ENCODE data around the gene TBC1D24. TPM values are rescaled to one million over a fixed set of nuclear protein-coding genes. Genes with fewer than 3 reads are reported as not detected.
"Not testable (repeated sequence)": the region's sequence is repeated elsewhere in the genome, so short reads cannot be mapped to it uniquely, and the experiment has no call there.

TBC1D24 gene
- polyA plus RNA-seq, 1 experiment: 9.2 TPM

GRCh38 chr16:2432286-2432685 lies 42.6 kb upstream of the TBC1D24 start:
- DNase-seq (ENCODE audit: low read depth): no peak
- no peak for TF ChIP-seq CTCF (IDR thresholded peaks at IDR 0.05; ENCODE audit: insufficient read depth, low read depth, low read length)
- H3K27me3 ChIP-seq (ENCODE audit: control insufficient read depth, insufficient read depth, low read length): no peaks in the 10 kb centered on the region
- ChIA-PET CTCF (no interaction called here), POLR2A (no interaction called here)
- no peak overlapping the region for H3K4me3 ChIP-seq (ENCODE audit: low read depth, low read length)
- peaks cover 13% of the 10 kb centered on the region for H3K36me3 ChIP-seq (ENCODE audit: control insufficient read depth, insufficient read depth, low read length)

- Histone ChIP-seq H3K27me3 (ENCODE audit: control insufficient read depth, insufficient read depth, low read length) (no peaks in the 10 kb centered on the region), H3K36me3 (ENCODE audit: control insufficient read depth, insufficient read depth, low read length) (peaks cover 15% of the 10 kb centered on the region), H3K4me3 (ENCODE audit: low read depth, low read length) (no peak overlapping the region)
- DNase-seq (ENCODE audit: low read depth): no peak
- ChIA-PET CTCF (no interaction called here), POLR2A (no interaction called here)
- no peak for TF ChIP-seq CTCF (IDR thresholded peaks at IDR 0.05; ENCODE audit: insufficient read depth, low read depth, low read length)
Observed at GRCh38 chr16:2432801-2433505, 42.0 kb upstream of the TBC1D24 start.

DNA sequence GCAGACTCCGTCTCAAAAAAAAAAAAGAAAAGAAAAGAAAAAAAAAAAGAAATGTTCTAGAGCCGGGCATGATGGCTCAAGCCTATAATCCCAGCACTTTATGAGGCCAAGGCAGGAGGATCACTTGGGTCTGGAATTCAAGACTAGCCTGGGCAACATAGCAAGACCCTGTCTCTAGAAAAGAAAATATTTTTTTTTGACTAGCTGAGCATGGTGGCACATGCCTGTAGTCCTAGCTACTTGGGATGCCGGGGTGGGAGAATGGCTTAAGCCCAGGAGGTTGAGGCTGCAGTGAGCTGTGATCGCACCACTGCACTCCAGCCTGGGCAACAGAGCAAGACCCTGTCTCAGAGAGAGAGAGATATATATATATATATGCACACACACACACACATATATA lies 39.7 kb upstream of the TBC1D24 start:
- not testable (repeated sequence) for H3K4me3 ChIP-seq (ENCODE audit: low read depth, low read length); DNase-seq (ENCODE audit: low read depth); H3K27me3 ChIP-seq (ENCODE audit: control insufficient read depth, insufficient read depth, low read length)
- H3K36me3 ChIP-seq (ENCODE audit: control insufficient read depth, insufficient read depth, low read length): peaks cover 21% of the 10 kb centered on the region
- CTCF ChIA-PET: interaction anchor here (0.7 to 1.6 kb wide), 2 partner anchors 12 to 49 kb away, joined by 3 to 4 read pairs; no protein-coding TSS in a partner anchor
- POLR2A ChIA-PET: interaction anchor here (0.7 kb wide), 1 partner anchor 138 kb away, joined by 9 read pairs; no protein-coding TSS in a partner anchor

- no peak overlapping the region for H3K4me3 ChIP-seq (ENCODE audit: low read depth, low read length)
- peaks cover 21% of the 10 kb centered on the region for H3K36me3 ChIP-seq (ENCODE audit: control insufficient read depth, insufficient read depth, low read length)
- TF ChIP-seq CTCF (IDR thresholded peaks at IDR 0.05; ENCODE audit: insufficient read depth, low read depth, low read length): no peak
- no peak for DNase-seq (ENCODE audit: low read depth)
- ChIA-PET CTCF (no interaction called here), POLR2A (no interaction called here)
- H3K27me3 ChIP-seq (ENCODE audit: control insufficient read depth, insufficient read depth, low read length): no peaks in the 10 kb centered on the region
Observed at GRCh38 chr16:2436110-2436509, 38.8 kb upstream of the TBC1D24 start.

GRCh38 chr16:2437032-2437790 lies 37.7 kb upstream of the TBC1D24 start:
- Histone ChIP-seq H3K36me3 (ENCODE audit: control insufficient read depth, insufficient read depth, low read length) (peaks cover 23% of the 10 kb centered on the region), H3K27me3 (ENCODE audit: control insufficient read depth, insufficient read depth, low read length) (no peaks in the 10 kb centered on the region), H3K4me3 (ENCODE audit: low read depth, low read length) (no peak overlapping the region)
- no peak for TF ChIP-seq CTCF (IDR thresholded peaks at IDR 0.05; ENCODE audit: insufficient read depth, low read depth, low read length)
- ChIA-PET CTCF (interaction anchor here (1.0 kb wide), 1 partner anchor 15 kb away, joined by 3 read pairs; no protein-coding TSS in a partner anchor), POLR2A (no interaction called here)
- no peak for DNase-seq (ENCODE audit: low read depth)

All from BJ (cell line).